ENCODE results near the gene MCM7. TPM values are rescaled to one million over a fixed set of nuclear protein-coding genes. Genes with fewer than 3 reads are reported as not detected.

The MCM7 gene
- total and polyA plus RNA-seq, 2 of the 13 experiments (the other 11 are each of a cell fraction or from before 2014, with no cell fraction given) = 84.5 to 214 TPM

DNA sequence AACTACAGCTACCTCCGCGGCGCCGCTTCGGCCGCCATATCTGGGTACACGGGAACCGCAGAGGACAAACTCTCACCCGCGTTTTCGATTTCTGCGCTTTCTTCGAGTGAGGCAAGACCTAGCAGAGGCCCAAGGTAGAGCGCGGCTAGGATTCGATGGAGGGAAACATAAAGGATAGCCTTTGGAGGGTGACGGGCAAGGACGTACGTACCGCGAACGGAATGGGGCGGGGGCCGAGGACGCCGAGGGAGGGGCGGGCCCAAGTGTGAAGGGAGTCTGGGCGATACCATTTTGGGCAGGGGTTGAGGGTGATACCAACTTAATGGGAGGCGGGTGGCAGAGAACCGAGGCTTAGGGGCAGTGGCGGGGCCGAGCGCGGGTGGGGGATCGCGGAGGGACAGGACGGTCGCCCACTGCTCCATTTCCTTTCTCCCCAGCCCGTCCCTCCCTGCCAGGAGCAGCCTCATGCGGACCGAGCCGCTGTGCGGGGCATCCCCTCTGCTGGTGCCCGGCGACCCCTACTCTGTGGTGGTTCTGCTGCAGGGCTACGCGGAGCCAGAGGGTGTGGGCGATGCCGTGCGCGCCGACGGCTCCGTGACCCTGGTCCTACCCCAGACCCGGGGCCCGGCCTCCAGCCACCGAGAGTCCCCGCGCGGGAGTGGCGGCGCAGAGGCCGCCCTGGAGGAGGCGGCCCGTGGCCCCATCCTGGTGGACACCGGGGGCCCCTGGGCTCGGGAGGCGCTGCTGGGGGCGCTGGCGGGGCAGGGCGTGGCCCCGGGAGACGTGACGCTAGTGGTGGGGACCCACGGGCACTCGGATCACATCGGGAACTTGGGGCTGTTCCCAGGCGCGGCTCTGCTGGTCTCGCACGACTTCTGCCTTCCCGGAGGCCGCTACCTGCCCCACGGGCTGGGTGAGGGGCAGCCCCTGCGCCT, 26.0 kb upstream of the MCM7 start, which contains the start of gene MBLAC1 (continued):
- TF ChIP-seq ZNF543 (CRISPR knock-in tag; IDR thresholded peaks at IDR 0.05) = no peak
- TF ChIP-seq HCFC1 (IDR thresholded peaks at IDR 0.05; ENCODE audit: low read depth, low read length) = peak; percentile 26; the same call in 1 of the 2 replicates
- TF ChIP-seq ISX (CRISPR knock-in tag; conservative IDR thresholded peaks at IDR 0.05) = peak; percentile 69; the same call in 1 of the 2 replicates
- TF ChIP-seq ZNF460 (CRISPR knock-in tag; IDR thresholded peaks at IDR 0.05; ENCODE audit: borderline replicate concordance) = peak; percentile 50; the same call in 1 of the 2 replicates
- 0 out of 2 replicates have a peak, but pooled peaks have one; percentile 47 for TF ChIP-seq GLI4 (CRISPR knock-in tag; IDR thresholded peaks at IDR 0.05; ENCODE audit: borderline replicate concordance)
- TF ChIP-seq ZNF816 (CRISPR knock-in tag; IDR thresholded peaks at IDR 0.05; ENCODE audit: borderline replicate concordance) = peak; percentile 97; the same call in 1 of the 2 replicates
- peak; percentile 87 for TF ChIP-seq ZNF777 (CRISPR knock-in tag; IDR thresholded peaks at IDR 0.05)
- peak; percentile 79; the same call in 1 of the 2 replicates for TF ChIP-seq REL (CRISPR knock-in tag; conservative IDR thresholded peaks at IDR 0.05)
- TF ChIP-seq ZNF235 (CRISPR knock-in tag; IDR thresholded peaks at IDR 0.05; ENCODE audit: borderline replicate concordance) = peak; percentile 33; the same call in 1 of the 2 replicates
- TF ChIP-seq TBX2 (CRISPR knock-in tag; IDR thresholded peaks at IDR 0.05; ENCODE audit: borderline replicate concordance) = peak; percentile 39
- TF ChIP-seq ZSCAN21 (CRISPR knock-in tag; IDR thresholded peaks at IDR 0.05; ENCODE audit: borderline replicate concordance) = 0 out of 2 replicates have a peak, but pooled peaks have one; percentile 12
- TF ChIP-seq PBX3 (CRISPR knock-in tag; IDR thresholded peaks at IDR 0.05; ENCODE audit: borderline replicate concordance) = no peak
- TF ChIP-seq GPBP1L1 (CRISPR knock-in tag; IDR thresholded peaks at IDR 0.05) = no peak
- TF ChIP-seq MXI1 (IDR thresholded peaks at IDR 0.05; ENCODE audit: borderline replicate concordance, low read depth, low read length) = 0 out of 3 replicates have a peak, but pooled peaks have one; percentile 50
- peak; percentile 88 for TF ChIP-seq KLF12 (CRISPR knock-in tag; IDR thresholded peaks at IDR 0.05; ENCODE audit: borderline replicate concordance)
- TF ChIP-seq ATF1 (CRISPR knock-in tag; IDR thresholded peaks at IDR 0.05) = peak; percentile 31; the same call in 1 of the 2 replicates
- TF ChIP-seq, protein P1, sequence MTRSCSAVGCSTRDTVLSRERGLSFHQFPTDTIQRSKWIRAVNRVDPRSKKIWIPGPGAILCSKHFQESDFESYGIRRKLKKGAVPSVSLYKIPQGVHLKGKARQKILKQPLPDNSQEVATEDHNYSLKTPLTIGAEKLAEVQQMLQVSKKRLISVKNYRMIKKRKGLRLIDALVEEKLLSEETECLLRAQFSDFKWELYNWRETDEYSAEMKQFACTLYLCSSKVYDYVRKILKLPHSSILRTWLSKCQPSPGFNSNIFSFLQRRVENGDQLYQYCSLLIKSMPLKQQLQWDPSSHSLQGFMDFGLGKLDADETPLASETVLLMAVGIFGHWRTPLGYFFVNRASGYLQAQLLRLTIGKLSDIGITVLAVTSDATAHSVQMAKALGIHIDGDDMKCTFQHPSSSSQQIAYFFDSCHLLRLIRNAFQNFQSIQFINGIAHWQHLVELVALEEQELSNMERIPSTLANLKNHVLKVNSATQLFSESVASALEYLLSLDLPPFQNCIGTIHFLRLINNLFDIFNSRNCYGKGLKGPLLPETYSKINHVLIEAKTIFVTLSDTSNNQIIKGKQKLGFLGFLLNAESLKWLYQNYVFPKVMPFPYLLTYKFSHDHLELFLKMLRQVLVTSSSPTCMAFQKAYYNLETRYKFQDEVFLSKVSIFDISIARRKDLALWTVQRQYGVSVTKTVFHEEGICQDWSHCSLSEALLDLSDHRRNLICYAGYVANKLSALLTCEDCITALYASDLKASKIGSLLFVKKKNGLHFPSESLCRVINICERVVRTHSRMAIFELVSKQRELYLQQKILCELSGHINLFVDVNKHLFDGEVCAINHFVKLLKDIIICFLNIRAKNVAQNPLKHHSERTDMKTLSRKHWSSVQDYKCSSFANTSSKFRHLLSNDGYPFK (CRISPR knock-in tag; IDR thresholded peaks at IDR 0.05; ENCODE audit: borderline replicate concordance) = peak; percentile 64; the same call in 1 of the 2 replicates
- 0 out of 2 replicates have a peak, but pooled peaks have one; percentile 7 for TF ChIP-seq SKIL (CRISPR knock-in tag; IDR thresholded peaks at IDR 0.05; ENCODE audit: borderline replicate concordance)
- 0 out of 2 replicates have a peak, but pooled peaks have one; percentile 12 for TF ChIP-seq ZNF143 (CRISPR knock-in tag; IDR thresholded peaks at IDR 0.05)
- TF ChIP-seq ZNF350 (CRISPR knock-in tag; IDR thresholded peaks at IDR 0.05; ENCODE audit: borderline replicate concordance, low read depth) = peak; percentile 41; the same call in 1 of the 2 replicates

All from HepG2 (cell line).